ENCODE measurements around the gene PGLYRP1. TPM values are rescaled to one million over a fixed set of nuclear protein-coding genes. Genes with fewer than 3 reads are reported as not detected.

Gene PGLYRP1
- total RNA-seq, 4 donors from 2014 or later, result not detected

GRCh38 chr19:45994998-45995714, 27.7 kb downstream of the PGLYRP1 start, which contains the start of gene CCDC61:
CCDC61 (plus strand) TSS chr19:45995467; CDS start chr19:46003019, 7,552 bp downstream.
- DNase-seq (ENCODE audit: low spot score) (peak; percentile 84), ATAC-seq (ENCODE audit: low FRiP score) (peak; percentile 99)
- no peak for TF ChIP-seq CTCF (IDR thresholded peaks at IDR 0.05)

DNA sequence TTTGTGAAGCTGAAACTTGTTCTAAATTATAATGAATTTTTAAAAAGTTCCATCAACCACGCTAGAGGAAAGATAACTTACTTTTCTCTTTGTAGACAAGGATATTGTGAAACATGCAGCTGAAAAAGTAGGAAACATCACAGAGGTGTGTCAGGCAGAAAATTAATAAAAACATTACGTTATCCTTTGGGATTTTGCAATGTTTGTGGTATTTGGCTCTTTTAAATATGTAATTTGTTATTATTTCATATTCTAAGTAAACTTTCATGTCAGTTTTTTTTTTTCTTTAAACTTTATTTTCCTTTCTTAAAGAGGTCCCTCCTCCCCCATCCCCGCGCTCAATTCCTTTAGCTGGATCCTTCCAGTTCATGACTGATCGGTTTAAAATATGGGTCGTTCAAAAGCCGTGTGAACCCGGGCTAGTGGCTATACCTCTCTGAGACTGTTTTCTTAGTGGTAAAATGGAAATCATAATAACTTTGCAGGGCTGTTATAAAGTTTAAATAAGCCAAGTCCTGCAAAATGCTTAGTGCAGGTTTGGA, 28.3 kb downstream of the PGLYRP1 start:
- TF ChIP-seq CTCF (IDR thresholded peaks at IDR 0.05), result no peak
- peak; percentile 2 for ATAC-seq (ENCODE audit: low FRiP score)
- no peak for DNase-seq (ENCODE audit: low spot score)

DNA sequence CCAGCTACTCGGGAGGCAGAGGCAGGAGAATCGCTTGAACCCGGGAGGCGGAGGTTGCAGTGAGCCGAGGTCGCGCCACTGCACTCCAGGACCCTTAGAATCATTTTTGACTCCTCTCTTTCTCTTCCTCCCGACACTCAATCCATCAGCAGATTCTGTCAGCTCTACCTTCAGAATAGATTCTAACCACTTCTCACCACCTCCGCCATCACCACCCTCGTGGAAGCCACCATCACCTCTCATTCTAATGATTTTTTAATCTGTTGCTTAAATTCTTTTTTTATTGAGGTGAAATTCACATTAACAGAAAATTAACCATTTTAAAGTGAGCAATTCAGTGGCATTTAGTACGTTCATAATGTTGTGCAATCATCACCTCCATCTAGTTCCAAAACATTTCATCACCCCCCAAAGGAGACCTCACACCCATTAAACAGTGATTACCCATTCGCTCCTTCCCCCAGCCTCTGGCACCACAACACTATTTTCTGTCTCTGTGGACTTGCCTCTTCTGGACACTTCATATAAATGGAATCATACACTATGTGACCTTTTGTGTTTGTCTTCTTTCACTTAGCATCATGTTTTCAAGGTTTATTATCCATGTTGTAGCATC, 32.6 kb downstream of the PGLYRP1 start:
- ATAC-seq (ENCODE audit: low FRiP score), result no peak
- TF ChIP-seq CTCF (IDR thresholded peaks at IDR 0.05), result no peak
- no peak for DNase-seq (ENCODE audit: low spot score)

DNA sequence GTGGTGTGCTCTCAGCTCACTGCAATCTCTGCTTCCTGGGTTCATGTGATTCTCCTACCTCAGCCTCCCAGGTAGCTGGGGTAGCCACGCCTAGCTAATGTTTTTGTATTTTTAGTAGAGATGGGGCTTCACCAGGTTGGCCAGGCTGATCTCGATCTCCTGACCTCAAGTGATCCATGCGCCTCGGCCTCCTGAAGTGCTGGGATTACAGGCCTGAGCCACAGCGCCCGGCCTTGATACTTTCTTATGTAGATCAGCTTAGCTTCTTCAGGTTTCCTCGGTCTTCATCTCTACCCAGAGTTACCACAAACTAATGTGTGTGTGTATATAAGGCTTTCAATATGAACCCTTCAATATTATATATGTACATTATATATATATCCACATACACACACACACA, 37.5 kb downstream of the PGLYRP1 start:
- DNase-seq (ENCODE audit: low spot score), result no peak
- no peak for ATAC-seq (ENCODE audit: low FRiP score)
- no peak for TF ChIP-seq CTCF (IDR thresholded peaks at IDR 0.05)

DNA sequence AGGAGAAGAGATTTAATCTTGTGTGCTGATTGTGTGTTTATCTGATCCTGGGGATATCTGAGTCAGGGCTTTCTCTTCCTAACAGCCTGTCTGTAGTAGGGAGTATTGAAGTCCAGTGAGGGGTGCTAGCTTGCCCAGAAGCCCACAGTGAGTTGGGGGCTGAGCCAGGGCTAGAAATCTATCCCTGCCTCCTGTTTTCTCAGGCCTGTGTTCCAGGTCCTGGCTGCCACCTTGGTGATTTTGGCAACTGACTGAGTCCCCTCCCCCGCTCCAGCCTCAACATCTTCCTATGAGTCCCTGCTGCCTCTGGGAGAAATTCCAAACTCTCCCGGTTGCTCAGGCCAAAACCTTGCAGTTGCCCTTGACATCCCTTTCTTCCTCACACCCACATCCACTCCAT, 41.5 kb downstream of the PGLYRP1 start:
- DNase-seq (ENCODE audit: low spot score) (no peak), ATAC-seq (ENCODE audit: low FRiP score) (no peak)
- TF ChIP-seq CTCF (IDR thresholded peaks at IDR 0.05), result no peak

GRCh38 chr19:45978156-45978555, 44.7 kb downstream of the PGLYRP1 start:
- TF ChIP-seq CTCF (IDR thresholded peaks at IDR 0.05), result no peak
- ATAC-seq (ENCODE audit: low FRiP score) (no peak), DNase-seq (ENCODE audit: low spot score) (no peak)
